HG03469 (cell line): ENCODE data around the gene CEP63.

Experiments used
- ATAC-seq: cut with Tn5 transposase; IDR thresholded peaks from one replicate; pipeline ENCODE4 v1.9.1; 2021; ENCODE audit warnings: mild to moderate bottlenecking, moderate library complexity, moderate number of reproducible peaks; ENCODE audit not compliant: unreplicated experiment

Gene CEP63

GRCh38 chr3:134485718-134486576, at the start of gene CEP63, which contains the start of gene ANAPC13:
Gene CEP63 (plus strand): TSS chr3:134486057. CDS start chr3:134495321, 9,264 bp downstream.
Gene ANAPC13 (minus strand): TSS chr3:134485985. CDS start chr3:134482904, 3,081 bp downstream.
- ATAC-seq: peak; percentile 64

GRCh38 chr3:134437211-134437752, 48.6 kb upstream of the CEP63 start:
- no peak for ATAC-seq

GRCh38 chr3:134441321-134441720, 44.5 kb upstream of the CEP63 start:
- no peak for ATAC-seq

GRCh38 chr3:134441821-134442220, 44.0 kb upstream of the CEP63 start:
- no peak for ATAC-seq

- ATAC-seq: no peak
These were observed 40.8 kb upstream of the CEP63 start for GRCh38 chr3:134445095-134445494.

GRCh38 chr3:134445636-134446035, 40.2 kb upstream of the CEP63 start:
- no peak for ATAC-seq

GRCh38 chr3:134446800-134447199, 39.1 kb upstream of the CEP63 start:
- ATAC-seq: no peak

- no peak for ATAC-seq
These were observed 38.5 kb upstream of the CEP63 start for GRCh38 chr3:134447351-134447750.

GRCh38 chr3:134448664-134449063, 37.2 kb upstream of the CEP63 start:
- ATAC-seq: no peak

- ATAC-seq: no peak
These were observed 36.6 kb upstream of the CEP63 start for GRCh38 chr3:134449277-134449676.

GRCh38 chr3:134449951-134450350, 35.9 kb upstream of the CEP63 start:
- ATAC-seq: no peak

GRCh38 chr3:134453631-134454030, 32.2 kb upstream of the CEP63 start:
- no peak for ATAC-seq

- no peak for ATAC-seq
These were observed 28.3 kb upstream of the CEP63 start for GRCh38 chr3:134457376-134458074.

- ATAC-seq: no peak
These were observed 27.4 kb upstream of the CEP63 start for GRCh38 chr3:134458406-134458945.

GRCh38 chr3:134459562-134459961, 26.3 kb upstream of the CEP63 start:
- ATAC-seq: no peak

GRCh38 chr3:134460965-134461364, 24.9 kb upstream of the CEP63 start:
- no peak for ATAC-seq

GRCh38 chr3:134462331-134462941, 23.4 kb upstream of the CEP63 start:
- ATAC-seq: no peak

GRCh38 chr3:134463676-134464063, 22.2 kb upstream of the CEP63 start:
- no peak for ATAC-seq

- ATAC-seq: no peak
These were observed 21.7 kb upstream of the CEP63 start for GRCh38 chr3:134464064-134464688.

- ATAC-seq: no peak
These were observed 21.0 kb upstream of the CEP63 start for GRCh38 chr3:134464689-134465365.
